Keratinocyte (primary cell): ENCODE results near the gene FBRSL1.

Source experiments
- EZH2 ChIP-seq: IDR thresholded peaks from one replicate; pipeline ENCODE4 v1.6.1; 2012; ENCODE audit warnings: inconsistent platforms, mild to moderate bottlenecking, low read length, moderate library complexity
- TF ChIP-seq, protein P1 (sequence below), 3 experiments: IDR thresholded peaks in 1 of 3; conservative IDR thresholded peaks in 1 of 3; optimal IDR thresholded peaks in 1 of 3; 2 replicates in 2 of 3; 3 replicates in 1 of 3; pipeline versions ENCODE3 to v1.5.1; 2011; ENCODE audit warnings: low read length in 3 of 3, mild to moderate bottlenecking in 3 of 3, moderate library complexity in 2 of 3, control low read depth in 1 of 3, inconsistent platforms in 1 of 3; ENCODE audit not compliant: insufficient read depth in 2 of 3; ENCODE audit errors: extremely low read depth in 1 of 3

GRCh38 chr12:132503618-132504204, 13.8 kb downstream of the FBRSL1 start:
- TF ChIP-seq, protein P1, sequence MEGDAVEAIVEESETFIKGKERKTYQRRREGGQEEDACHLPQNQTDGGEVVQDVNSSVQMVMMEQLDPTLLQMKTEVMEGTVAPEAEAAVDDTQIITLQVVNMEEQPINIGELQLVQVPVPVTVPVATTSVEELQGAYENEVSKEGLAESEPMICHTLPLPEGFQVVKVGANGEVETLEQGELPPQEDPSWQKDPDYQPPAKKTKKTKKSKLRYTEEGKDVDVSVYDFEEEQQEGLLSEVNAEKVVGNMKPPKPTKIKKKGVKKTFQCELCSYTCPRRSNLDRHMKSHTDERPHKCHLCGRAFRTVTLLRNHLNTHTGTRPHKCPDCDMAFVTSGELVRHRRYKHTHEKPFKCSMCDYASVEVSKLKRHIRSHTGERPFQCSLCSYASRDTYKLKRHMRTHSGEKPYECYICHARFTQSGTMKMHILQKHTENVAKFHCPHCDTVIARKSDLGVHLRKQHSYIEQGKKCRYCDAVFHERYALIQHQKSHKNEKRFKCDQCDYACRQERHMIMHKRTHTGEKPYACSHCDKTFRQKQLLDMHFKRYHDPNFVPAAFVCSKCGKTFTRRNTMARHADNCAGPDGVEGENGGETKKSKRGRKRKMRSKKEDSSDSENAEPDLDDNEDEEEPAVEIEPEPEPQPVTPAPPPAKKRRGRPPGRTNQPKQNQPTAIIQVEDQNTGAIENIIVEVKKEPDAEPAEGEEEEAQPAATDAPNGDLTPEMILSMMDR (optimal IDR thresholded peaks at IDR 0.05 in 1 of 3, IDR thresholded peaks at IDR 0.05 in 1 of 3, conservative IDR thresholded peaks at IDR 0.05 in 1 of 3; ENCODE audit: extremely low read depth in 1 of 3, insufficient read depth in 2 of 3, low read length in 3 of 3) = no peak
- TF ChIP-seq EZH2 = no peak
